Measurements from ENCODE around the gene RTP1.
"Not testable (repeated sequence)": the region's sequence is repeated elsewhere in the genome, so short reads cannot be mapped to it uniquely, and the experiment has no call there.

The RTP1 gene

DNA sequence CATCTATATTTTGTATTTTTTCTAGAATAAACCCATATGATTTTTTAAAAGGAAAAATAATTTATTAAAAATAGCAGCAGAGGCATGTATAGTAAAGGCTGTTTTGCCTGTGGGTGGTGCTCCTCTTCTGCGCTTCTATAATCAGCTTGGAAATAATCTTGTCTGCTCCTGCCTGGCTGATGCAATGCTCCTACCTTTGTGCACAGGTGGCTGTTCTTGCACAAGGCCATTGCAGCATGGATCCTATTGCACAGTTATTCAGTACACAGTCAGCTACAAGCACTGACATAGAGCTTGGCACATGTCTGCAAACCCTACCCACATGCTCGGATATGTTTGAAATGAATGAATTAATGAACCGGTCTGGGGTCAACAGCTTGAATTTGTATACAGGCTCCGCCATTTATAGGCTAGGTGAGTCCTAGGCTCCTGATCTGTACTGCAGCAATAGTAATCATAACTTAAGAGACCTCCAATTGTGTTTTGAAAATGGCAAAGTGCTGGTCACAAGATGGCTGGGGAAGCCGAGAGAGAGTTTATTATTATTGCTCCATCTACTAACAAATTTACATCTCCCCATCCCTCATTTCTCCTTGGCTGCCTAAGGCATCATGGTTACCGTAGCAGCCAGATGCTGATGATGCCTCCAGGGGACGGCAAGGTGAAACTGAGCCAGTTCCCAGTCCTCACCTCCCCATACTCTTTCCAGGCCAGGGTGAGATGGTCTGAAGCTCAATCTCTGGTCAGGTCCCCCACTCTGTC lies 532 bp upstream of the RTP1 start:
- H3K4me1 ChIP-seq (ENCODE audit: control extremely low read depth in 1 of 4, control insufficient read depth in 4 of 4, insufficient read depth in 4 of 4, low read length in 3 of 4): no peaks in the 10 kb centered on the region
- POLR2A ChIA-PET: no interaction called here
- H3K27ac ChIP-seq (ENCODE audit: insufficient read depth in 1 of 2, low read depth in 1 of 2, low read length in 2 of 2, poor library complexity in 1 of 2, severe bottlenecking in 2 of 2): no peak overlapping the region
- WGBS (ENCODE audit: insufficient coverage): 100% methylated on average over 2 of the region's 7 CpGs
- no peak overlapping the region for H3K4me3 ChIP-seq (ENCODE audit: control insufficient read depth in 1 of 7, extremely low read depth in 1 of 7, insufficient read depth in 4 of 7, low read depth in 2 of 7, low read length in 6 of 7)
- H3K36me3 ChIP-seq (ENCODE audit: control insufficient read depth in 4 of 4, insufficient read depth in 4 of 4, low read length in 3 of 4): no peaks in the 10 kb centered on the region
- CTCF ChIA-PET: no interaction called here
- H3K27me3 ChIP-seq (replicated peaks in 2 of 5; ENCODE audit: control insufficient read depth in 4 of 5, insufficient read depth in 5 of 5, low read length in 4 of 5): peaks cover 0 to 2% (median 0%) of the 10 kb centered on the region in 5 experiments
- no peak for DNase-seq
- H3K9me3 ChIP-seq (ENCODE audit: control extremely low read depth in 1 of 5, control insufficient read depth in 4 of 5, insufficient read depth in 2 of 5, low read depth in 1 of 5, low read length in 4 of 5): no peaks in the 10 kb centered on the region

DNA sequence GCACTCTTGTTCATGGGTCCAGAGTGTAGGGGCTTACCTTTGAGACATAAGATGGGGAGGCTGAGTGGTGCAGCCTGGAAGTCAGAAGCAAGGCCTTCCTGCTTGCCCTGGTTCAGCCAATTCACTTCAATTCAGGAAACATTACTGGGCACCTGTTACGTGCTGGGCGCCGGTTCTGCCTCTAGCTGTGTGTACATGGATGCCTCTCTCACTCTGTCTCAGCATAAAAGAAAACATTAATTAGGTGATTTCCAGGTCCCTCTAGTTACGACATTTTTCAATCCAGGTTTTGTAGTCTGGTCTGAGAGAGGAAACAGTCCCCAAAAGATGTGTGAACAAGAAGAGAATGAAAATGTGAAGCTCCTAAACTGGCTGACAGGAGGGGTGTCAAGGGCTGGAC lies 1.2 kb downstream of the RTP1 start:
- ChIA-PET POLR2A (no interaction called here), CTCF (interaction anchor here (1.0 kb wide), 1 partner anchor 14 kb away, joined by 3 read pairs; no protein-coding TSS in a partner anchor)
- H3K9me3 ChIP-seq (ENCODE audit: control extremely low read depth in 1 of 5, control insufficient read depth in 4 of 5, insufficient read depth in 2 of 5, low read depth in 1 of 5, low read length in 4 of 5): no peaks in the 10 kb centered on the region
- 91% methylated on average over 4 of the region's 4 CpGs for WGBS (ENCODE audit: insufficient coverage)
- H3K4me3 ChIP-seq (ENCODE audit: control insufficient read depth in 1 of 7, extremely low read depth in 1 of 7, insufficient read depth in 4 of 7, low read depth in 2 of 7, low read length in 6 of 7): no peak overlapping the region
- no peak overlapping the region for H3K27ac ChIP-seq (ENCODE audit: insufficient read depth in 1 of 2, low read depth in 1 of 2, low read length in 2 of 2, poor library complexity in 1 of 2, severe bottlenecking in 2 of 2)
- DNase-seq: no peak
- H3K4me1 ChIP-seq (ENCODE audit: control extremely low read depth in 1 of 4, control insufficient read depth in 4 of 4, insufficient read depth in 4 of 4, low read length in 3 of 4): no peaks in the 10 kb centered on the region
- H3K27me3 ChIP-seq (replicated peaks in 2 of 5; ENCODE audit: control insufficient read depth in 4 of 5, insufficient read depth in 5 of 5, low read length in 4 of 5): peaks cover 0 to 6% (median 0%) of the 10 kb centered on the region in 5 experiments
- no peaks in the 10 kb centered on the region for H3K36me3 ChIP-seq (ENCODE audit: control insufficient read depth in 4 of 4, insufficient read depth in 4 of 4, low read length in 3 of 4)

DNA sequence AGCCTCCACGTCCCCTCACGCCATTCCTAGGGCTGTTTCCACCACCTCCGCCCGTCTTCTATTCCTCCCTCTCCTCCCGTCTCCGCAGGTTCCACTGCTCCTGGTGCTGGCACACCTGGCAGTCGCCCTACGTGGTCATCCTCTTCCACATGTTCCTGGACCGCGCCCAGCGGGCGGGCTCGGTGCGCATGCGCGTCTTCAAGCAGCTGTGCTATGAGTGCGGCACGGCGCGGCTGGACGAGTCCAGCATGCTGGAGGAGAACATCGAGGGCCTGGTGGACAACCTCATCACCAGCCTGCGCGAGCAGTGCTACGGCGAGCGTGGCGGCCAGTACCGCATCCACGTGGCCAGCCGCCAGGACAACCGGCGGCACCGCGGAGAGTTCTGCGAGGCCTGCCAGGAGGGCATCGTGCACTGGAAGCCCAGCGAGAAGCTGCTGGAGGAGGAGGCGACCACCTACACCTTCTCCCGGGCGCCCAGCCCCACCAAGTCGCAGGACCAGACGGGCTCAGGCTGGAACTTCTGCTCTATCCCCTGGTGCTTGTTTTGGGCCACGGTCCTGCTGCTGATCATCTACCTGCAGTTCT lies 2.3 kb downstream of the RTP1 start:
- not testable (repeated sequence) for DNase-seq; H3K4me1 ChIP-seq (ENCODE audit: control extremely low read depth in 1 of 4, control insufficient read depth in 4 of 4, insufficient read depth in 4 of 4, low read length in 3 of 4); H3K27me3 ChIP-seq (replicated peaks in 2 of 5; ENCODE audit: control insufficient read depth in 4 of 5, insufficient read depth in 5 of 5, low read length in 4 of 5); H3K9me3 ChIP-seq (ENCODE audit: control extremely low read depth in 1 of 5, control insufficient read depth in 4 of 5, insufficient read depth in 2 of 5, low read depth in 1 of 5, low read length in 4 of 5); H3K4me3 ChIP-seq (ENCODE audit: control insufficient read depth in 1 of 7, extremely low read depth in 1 of 7, insufficient read depth in 4 of 7, low read depth in 2 of 7, low read length in 6 of 7); H3K27ac ChIP-seq (ENCODE audit: insufficient read depth in 1 of 2, low read depth in 1 of 2, low read length in 2 of 2, poor library complexity in 1 of 2, severe bottlenecking in 2 of 2); H3K36me3 ChIP-seq (ENCODE audit: control insufficient read depth in 4 of 4, insufficient read depth in 4 of 4, low read length in 3 of 4)
- POLR2A ChIA-PET: interaction anchor here (0.7 kb wide), 1 partner anchor 1643 kb away, joined by 3 read pairs; no protein-coding TSS in a partner anchor
- CTCF ChIA-PET: interaction anchor here (1.0 kb wide), 1 partner anchor 13 kb away, joined by 3 read pairs; no protein-coding TSS in a partner anchor
- WGBS (ENCODE audit: insufficient coverage): 98% methylated on average over 27 of the region's 44 CpGs

DNA sequence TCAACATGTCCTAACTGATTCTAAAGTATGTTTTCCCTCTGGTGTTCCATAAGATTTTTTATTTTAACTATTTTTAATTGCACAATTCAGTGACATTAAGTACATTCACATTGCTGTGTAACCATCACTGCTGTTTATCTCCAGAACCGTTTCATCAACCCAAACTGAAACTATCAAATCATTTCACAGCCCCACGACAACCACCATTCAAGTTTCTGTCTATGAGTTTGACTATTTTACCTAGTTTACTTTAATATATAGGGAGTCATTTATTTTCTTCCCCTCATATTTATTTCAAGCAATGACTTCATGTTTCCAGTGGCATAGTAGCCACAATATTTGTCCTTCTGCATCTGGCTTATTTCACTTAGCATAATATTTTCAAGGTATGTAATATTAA lies 8.4 kb downstream of the RTP1 start:
- H3K27me3 ChIP-seq (replicated peaks in 2 of 5; ENCODE audit: control insufficient read depth in 4 of 5, insufficient read depth in 5 of 5, low read length in 4 of 5): peaks cover 0 to 4% (median 0%) of the 10 kb centered on the region in 5 experiments
- ChIA-PET CTCF (no interaction called here), POLR2A (no interaction called here)
- no CpG with 5 or more reads among the region's 2 CpGs for WGBS (ENCODE audit: insufficient coverage)
- H3K36me3 ChIP-seq (ENCODE audit: control insufficient read depth in 4 of 4, insufficient read depth in 4 of 4, low read length in 3 of 4): no peaks in the 10 kb centered on the region
- no peak overlapping the region for H3K27ac ChIP-seq (ENCODE audit: insufficient read depth in 1 of 2, low read depth in 1 of 2, low read length in 2 of 2, poor library complexity in 1 of 2, severe bottlenecking in 2 of 2)
- no peak overlapping the region for H3K4me3 ChIP-seq (ENCODE audit: control insufficient read depth in 1 of 7, extremely low read depth in 1 of 7, insufficient read depth in 4 of 7, low read depth in 2 of 7, low read length in 6 of 7)
- H3K9me3 ChIP-seq (ENCODE audit: control extremely low read depth in 1 of 5, control insufficient read depth in 4 of 5, insufficient read depth in 2 of 5, low read depth in 1 of 5, low read length in 4 of 5): peaks cover 0 to 3% (median 0%) of the 10 kb centered on the region in 5 experiments
- H3K4me1 ChIP-seq (ENCODE audit: control extremely low read depth in 1 of 4, control insufficient read depth in 4 of 4, insufficient read depth in 4 of 4, low read length in 3 of 4): no peaks in the 10 kb centered on the region
- no peak for DNase-seq

DNA sequence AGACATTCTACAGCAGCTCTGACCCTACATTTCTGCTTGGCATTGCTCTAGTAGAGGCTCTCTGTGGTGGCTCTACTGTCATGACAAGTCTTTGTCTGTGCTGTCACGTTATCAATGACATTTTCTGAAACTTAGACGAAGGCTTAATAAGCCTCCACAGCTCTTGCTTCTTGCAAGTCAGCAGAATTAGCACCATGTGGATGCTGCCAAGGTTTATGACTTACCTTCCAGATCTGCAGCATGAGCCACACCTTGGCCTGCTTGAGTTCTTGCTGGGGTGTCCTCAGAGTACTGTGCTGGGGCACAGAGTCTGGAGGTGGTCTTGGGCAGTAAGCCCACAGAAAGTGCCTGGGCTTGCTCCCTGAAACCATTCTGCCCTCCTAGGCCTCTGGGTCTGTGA lies 9.8 kb downstream of the RTP1 start:
- Histone ChIP-seq H3K4me1 (ENCODE audit: control extremely low read depth in 1 of 4, control insufficient read depth in 4 of 4, insufficient read depth in 4 of 4, low read length in 3 of 4) (no peaks in the 10 kb centered on the region), H3K36me3 (ENCODE audit: control insufficient read depth in 4 of 4, insufficient read depth in 4 of 4, low read length in 3 of 4) (no peaks in the 10 kb centered on the region), H3K27me3 (replicated peaks in 2 of 5; ENCODE audit: control insufficient read depth in 4 of 5, insufficient read depth in 5 of 5, low read length in 4 of 5) (peaks cover 0 to under 1% (median 0%) of the 10 kb centered on the region in 5 experiments), H3K4me3 (ENCODE audit: control insufficient read depth in 1 of 7, extremely low read depth in 1 of 7, insufficient read depth in 4 of 7, low read depth in 2 of 7, low read length in 6 of 7) (no peak overlapping the region), H3K9me3 (ENCODE audit: control extremely low read depth in 1 of 5, control insufficient read depth in 4 of 5, insufficient read depth in 2 of 5, low read depth in 1 of 5, low read length in 4 of 5) (peaks cover 0 to 3% (median 0%) of the 10 kb centered on the region in 5 experiments), H3K27ac (ENCODE audit: insufficient read depth in 1 of 2, low read depth in 1 of 2, low read length in 2 of 2, poor library complexity in 1 of 2, severe bottlenecking in 2 of 2) (no peak overlapping the region)
- WGBS (ENCODE audit: insufficient coverage): 94% methylated on average over 2 of the region's 2 CpGs
- CTCF ChIA-PET: no interaction called here
- DNase-seq: no peak
- POLR2A ChIA-PET: no interaction called here

DNA sequence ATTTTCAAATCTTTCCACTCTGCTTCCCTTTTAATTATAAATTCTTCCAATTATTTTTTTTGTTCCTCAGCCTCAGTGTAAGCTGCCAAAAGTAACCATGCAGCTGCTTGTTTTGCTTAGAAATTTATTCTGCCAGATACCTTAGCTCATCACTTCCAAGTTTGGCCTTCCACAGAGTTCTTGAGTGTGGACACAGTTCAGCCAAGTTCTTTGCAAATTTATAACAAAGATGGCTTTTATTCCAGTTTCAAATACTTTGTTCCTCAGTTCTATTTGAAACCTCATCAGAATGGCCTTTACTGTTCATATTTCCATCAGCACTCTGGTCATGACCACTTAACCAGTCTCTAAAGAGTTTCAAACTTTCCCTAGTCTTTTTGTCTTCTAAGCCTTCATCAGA lies 10.3 kb downstream of the RTP1 start:
- ChIA-PET POLR2A (no interaction called here), CTCF (no interaction called here)
- DNase-seq: no peak
- peaks cover 0 to under 1% (median 0%) of the 10 kb centered on the region in 5 experiments for H3K27me3 ChIP-seq (replicated peaks in 2 of 5; ENCODE audit: control insufficient read depth in 4 of 5, insufficient read depth in 5 of 5, low read length in 4 of 5)
- peaks cover 0 to 3% (median 0%) of the 10 kb centered on the region in 5 experiments for H3K9me3 ChIP-seq (ENCODE audit: control extremely low read depth in 1 of 5, control insufficient read depth in 4 of 5, insufficient read depth in 2 of 5, low read depth in 1 of 5, low read length in 4 of 5)
- no peak overlapping the region for H3K27ac ChIP-seq (ENCODE audit: insufficient read depth in 1 of 2, low read depth in 1 of 2, low read length in 2 of 2, poor library complexity in 1 of 2, severe bottlenecking in 2 of 2)
- H3K36me3 ChIP-seq (ENCODE audit: control insufficient read depth in 4 of 4, insufficient read depth in 4 of 4, low read length in 3 of 4): no peaks in the 10 kb centered on the region
- H3K4me1 ChIP-seq (ENCODE audit: control extremely low read depth in 1 of 4, control insufficient read depth in 4 of 4, insufficient read depth in 4 of 4, low read length in 3 of 4): no peaks in the 10 kb centered on the region
- no peak overlapping the region for H3K4me3 ChIP-seq (ENCODE audit: control insufficient read depth in 1 of 7, extremely low read depth in 1 of 7, insufficient read depth in 4 of 7, low read depth in 2 of 7, low read length in 6 of 7)

DNA sequence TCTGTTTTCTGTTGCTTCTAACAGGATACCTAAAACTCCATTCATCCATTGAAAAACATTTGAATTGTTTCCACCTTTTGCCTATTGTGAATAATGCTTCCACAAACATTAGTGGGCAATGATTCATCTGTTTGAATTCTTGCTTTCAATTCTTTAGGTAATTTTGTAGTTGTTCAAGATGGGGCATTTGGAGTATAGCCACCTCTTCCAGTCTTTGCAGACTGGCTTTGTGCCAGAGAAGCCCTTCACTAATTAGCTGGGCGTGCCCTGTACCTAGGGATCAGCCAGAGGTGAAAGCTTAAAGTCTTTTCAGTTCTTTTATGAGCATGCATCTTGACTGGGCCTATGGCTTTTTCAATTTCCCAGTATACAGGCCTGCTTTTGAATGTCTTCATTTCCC lies 10.9 kb downstream of the RTP1 start:
- Histone ChIP-seq H3K4me1 (ENCODE audit: control extremely low read depth in 1 of 4, control insufficient read depth in 4 of 4, insufficient read depth in 4 of 4, low read length in 3 of 4) (no peaks in the 10 kb centered on the region), H3K36me3 (ENCODE audit: control insufficient read depth in 4 of 4, insufficient read depth in 4 of 4, low read length in 3 of 4) (no peaks in the 10 kb centered on the region), H3K4me3 (ENCODE audit: control insufficient read depth in 1 of 7, extremely low read depth in 1 of 7, insufficient read depth in 4 of 7, low read depth in 2 of 7, low read length in 6 of 7) (no peak overlapping the region), H3K27me3 (replicated peaks in 2 of 5; ENCODE audit: control insufficient read depth in 4 of 5, insufficient read depth in 5 of 5, low read length in 4 of 5) (peaks cover 0 to 1% (median 0%) of the 10 kb centered on the region in 5 experiments), H3K27ac (ENCODE audit: insufficient read depth in 1 of 2, low read depth in 1 of 2, low read length in 2 of 2, poor library complexity in 1 of 2, severe bottlenecking in 2 of 2) (no peak overlapping the region), H3K9me3 (ENCODE audit: control extremely low read depth in 1 of 5, control insufficient read depth in 4 of 5, insufficient read depth in 2 of 5, low read depth in 1 of 5, low read length in 4 of 5) (peaks cover 0 to 3% (median 0%) of the 10 kb centered on the region in 5 experiments)
- 71% methylated on average over 1 of the region's 1 CpG for WGBS (ENCODE audit: insufficient coverage)
- ChIA-PET CTCF (no interaction called here), POLR2A (no interaction called here)
- no peak for DNase-seq
